Ishikawa (cell line): ENCODE measurements around the gene GABRB3.

Experiments used
- EGR1 ChIP-seq: IDR thresholded peaks from 2 replicates; pipeline ENCODE4 v1.6.1; 2012
- RAD21 ChIP-seq: IDR thresholded peaks from 2 replicates; pipeline ENCODE4 v1.6.1; 2012; ENCODE audit warnings: low read depth
- TF ChIP-seq, protein P1 (sequence below): IDR thresholded peaks from 2 replicates; pipeline ENCODE4 v1.6.1; 2012

DNA sequence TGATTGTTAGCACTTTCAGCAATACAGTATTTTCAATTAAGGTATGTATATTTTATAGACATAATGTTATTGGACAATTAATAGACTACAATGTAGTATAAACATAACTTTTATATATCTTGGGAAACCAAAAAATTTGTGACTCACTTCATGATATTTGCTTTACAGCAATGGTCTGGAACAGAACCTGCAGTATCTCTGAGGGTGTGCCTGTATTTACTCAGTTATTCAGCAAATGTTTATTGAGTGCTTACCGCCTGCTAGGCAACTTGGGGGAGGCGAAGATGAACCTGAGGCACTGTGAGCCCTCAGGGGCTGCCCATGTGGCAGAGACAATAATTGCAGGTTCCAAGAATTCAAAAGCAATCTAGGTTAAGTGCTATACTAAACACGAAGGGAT, 144.8 kb downstream of the GABRB3 start:
- TF ChIP-seq EGR1 (no peak), RAD21 (no peak)
- TF ChIP-seq, protein P1, sequence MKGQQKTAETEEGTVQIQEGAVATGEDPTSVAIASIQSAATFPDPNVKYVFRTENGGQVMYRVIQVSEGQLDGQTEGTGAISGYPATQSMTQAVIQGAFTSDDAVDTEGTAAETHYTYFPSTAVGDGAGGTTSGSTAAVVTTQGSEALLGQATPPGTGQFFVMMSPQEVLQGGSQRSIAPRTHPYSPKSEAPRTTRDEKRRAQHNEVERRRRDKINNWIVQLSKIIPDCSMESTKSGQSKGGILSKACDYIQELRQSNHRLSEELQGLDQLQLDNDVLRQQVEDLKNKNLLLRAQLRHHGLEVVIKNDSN: no peak
